Stomach (tissue), 9 donors: ENCODE data around the gene S100P. TPM values are rescaled to one million over a fixed set of nuclear protein-coding genes. Genes with fewer than 3 reads are reported as not detected.

Source experiments
- DNase-seq, 2 donors: peaks; one replicate each; pipeline versions ENCODE4 v3.0.0 to v3.0.0-alpha.2; 2013 to 2019
- H3K27ac ChIP-seq, 5 donors: fragments of 200-600 bp in 4 of 5; sonication (generic) in 4 of 5; one replicate each; pipeline ENCODE4 v1.5.1; 2013 to 2019; ENCODE audit warnings: mild to moderate bottlenecking in 1 of 5, moderate library complexity in 1 of 5
- H3K27me3 ChIP-seq, 3 donors: fragments of 200-600 bp; sonication (generic); one replicate each; pipeline ENCODE4 v1.5.1; 2017 to 2019; ENCODE audit warnings: mixed run types in 1 of 3
- H3K36me3 ChIP-seq, 4 donors: fragments of 200-600 bp; sonication (generic); 1 replicate in 3 of 4; 2 replicates in 1 of 4; pipeline ENCODE4 v1.5.1; 2016 to 2019
- H3K4me1 ChIP-seq, 4 donors: fragments of 200-600 bp; sonication (generic); one replicate each; pipeline ENCODE4 v1.5.1; 2016 to 2019
- H3K4me3 ChIP-seq, 4 donors: fragments of 200-600 bp; sonication (generic) in 3 of 4; one replicate each; pipeline ENCODE4 v1.5.1; 2016 to 2019; ENCODE audit warnings: mild to moderate bottlenecking in 1 of 4
- H3K9me3 ChIP-seq, 4 donors: fragments of 200-600 bp; sonication (generic); one replicate each; pipeline ENCODE4 v1.5.1; 2016 to 2019
- EP300 ChIP-seq: sonication (generic); formaldehyde crosslinking; IDR thresholded peaks from one replicate; pipeline ENCODE4 v1.6.1; 2017; ENCODE audit warnings: antibody characterized with exemption
- POLR2A ChIP-seq, 4 donors: fragments of 450-650 bp; IDR thresholded peaks; one replicate each; pipeline ENCODE4 v1.6.1; 2016; ENCODE audit warnings: antibody characterized with exemption in 4 of 4, control low read depth in 2 of 4, mild to moderate bottlenecking in 1 of 4, moderate library complexity in 1 of 4
- POLR2AphosphoS5 ChIP-seq, 3 donors: sonication (generic); formaldehyde crosslinking; IDR thresholded peaks; one replicate each; pipeline ENCODE4 v1.6.1; 2016; ENCODE audit warnings: antibody characterized with exemption in 3 of 3
- WGBS, 5 donors: extraction: QIAGEN DNeasy Blood & Tissue Kit in 3 of 5; methylation state at CpG; one replicate each; pipeline versions ENCODE4 v1.1.5 to v1.1.7; 2013 to 2018; 5-methylcytosine and 5-hydroxymethylcytosine counted together
- intact Hi-C: fragments of 100-400 bp; cut with DNase I; formaldehyde crosslinking; loops from one replicate; pipeline ENCODE4 v1.15.1; 2023; ENCODE audit warnings: low total_unique reads
- polyA plus RNA-seq, 3 donors: library from polyadenylated mRNA; stranded (reverse); fragments of 200-250 nt; gene quantifications; one replicate each; pipeline ENCODE4 v1.2.3, GENCODE V29; 2013
- total RNA-seq, 5 donors: library from RNA; depleted of rRNA; stranded (reverse); fragments of >200 nt; gene quantifications; one replicate each; pipeline versions ENCODE4 v1.1.0 to v1.2.3, GENCODE V29; 2014 to 2016
- TF ChIP-seq, protein P1 (sequence below), 7 experiments: fragments of 450-650 bp in 4 of 7; fragments of 200-600 bp in 3 of 7; sonication (generic) in 3 of 7; IDR thresholded peaks; one replicate each; pipeline ENCODE4 v1.5.1; 2016 to 2019; ENCODE audit warnings: antibody characterized with exemption in 7 of 7, control low read depth in 2 of 7, mild to moderate bottlenecking in 1 of 7
- donor health status: healthy with polysubstance abuse.
- donor health status: Bipolar disorder and iron deficiency.
- donor health status: healthy.

S100P gene
- total and polyA plus RNA-seq, 8 donors = 3.1 to 2,173 (median 142) TPM; not detected in 1

DNA sequence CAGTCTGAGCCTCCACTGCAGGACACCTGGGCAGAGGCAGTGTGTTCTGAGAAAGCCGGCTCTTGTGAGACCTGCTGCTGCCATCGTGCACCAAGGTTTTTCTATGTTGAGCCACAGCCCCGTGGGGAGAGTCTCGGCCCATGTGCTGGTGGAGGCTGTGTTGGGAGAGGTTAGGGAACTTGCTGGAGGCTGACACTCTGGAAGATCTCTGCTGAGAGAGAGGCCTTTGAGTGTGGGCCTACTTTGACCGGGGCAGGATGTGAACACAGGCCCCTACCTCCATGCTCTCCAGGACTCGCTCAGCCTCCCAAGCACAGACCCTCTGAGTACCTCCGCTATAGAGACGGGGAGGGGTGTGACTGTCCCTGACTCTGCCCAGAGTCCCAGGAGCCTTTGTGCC, 1.3 kb upstream of the S100P start:
- intact Hi-C loops = no loop called here
- Histone ChIP-seq H3K36me3 (peaks cover 0 to 8% (median 3%) of the 10 kb centered on the region in 4 donors), H3K4me1 (peaks cover 53 to 75% (median 63%) of the 10 kb centered on the region in 4 donors), H3K27me3 (no peaks in the 10 kb centered on the region), H3K27ac (peak overlapping the region; percentile 52 to 89 (median 79)), H3K9me3 (no peaks in the 10 kb centered on the region), H3K4me3 (peak overlapping the region in 1 of 4 donors; percentile 24)
- TF ChIP-seq, protein P1, sequence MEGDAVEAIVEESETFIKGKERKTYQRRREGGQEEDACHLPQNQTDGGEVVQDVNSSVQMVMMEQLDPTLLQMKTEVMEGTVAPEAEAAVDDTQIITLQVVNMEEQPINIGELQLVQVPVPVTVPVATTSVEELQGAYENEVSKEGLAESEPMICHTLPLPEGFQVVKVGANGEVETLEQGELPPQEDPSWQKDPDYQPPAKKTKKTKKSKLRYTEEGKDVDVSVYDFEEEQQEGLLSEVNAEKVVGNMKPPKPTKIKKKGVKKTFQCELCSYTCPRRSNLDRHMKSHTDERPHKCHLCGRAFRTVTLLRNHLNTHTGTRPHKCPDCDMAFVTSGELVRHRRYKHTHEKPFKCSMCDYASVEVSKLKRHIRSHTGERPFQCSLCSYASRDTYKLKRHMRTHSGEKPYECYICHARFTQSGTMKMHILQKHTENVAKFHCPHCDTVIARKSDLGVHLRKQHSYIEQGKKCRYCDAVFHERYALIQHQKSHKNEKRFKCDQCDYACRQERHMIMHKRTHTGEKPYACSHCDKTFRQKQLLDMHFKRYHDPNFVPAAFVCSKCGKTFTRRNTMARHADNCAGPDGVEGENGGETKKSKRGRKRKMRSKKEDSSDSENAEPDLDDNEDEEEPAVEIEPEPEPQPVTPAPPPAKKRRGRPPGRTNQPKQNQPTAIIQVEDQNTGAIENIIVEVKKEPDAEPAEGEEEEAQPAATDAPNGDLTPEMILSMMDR (IDR thresholded peaks at IDR 0.05) = no peak
- TF ChIP-seq POLR2AphosphoS5 (IDR thresholded peaks at IDR 0.05) (no peak), EP300 (no peak), POLR2A (IDR thresholded peaks at IDR 0.05) (no peak)
- WGBS, 5 donors = 80 to 88% (median 82%) methylated on average over 8 of the region's 8 CpGs
- DNase-seq = no peak

DNA sequence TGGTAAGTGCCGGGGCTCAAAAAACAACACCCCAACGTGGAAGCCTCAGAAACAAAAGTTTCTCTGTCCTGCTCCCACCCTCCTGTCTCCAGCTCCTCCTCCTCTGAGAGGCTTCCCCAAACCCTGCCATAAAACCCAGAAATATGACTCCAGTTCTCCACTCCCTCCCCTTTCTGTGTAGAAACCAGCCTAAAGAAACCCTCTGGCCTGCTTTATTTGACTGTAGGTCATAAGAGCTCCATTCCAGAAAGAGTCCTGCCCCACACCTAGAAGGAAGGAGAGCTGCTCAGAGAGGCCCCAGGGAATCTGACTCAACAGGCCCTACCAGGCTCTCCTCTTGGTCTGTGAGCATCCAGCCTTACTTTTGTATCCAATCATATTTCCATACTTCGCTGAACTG, 872 bp upstream of the S100P start:
- TF ChIP-seq, protein P1 (IDR thresholded peaks at IDR 0.05) = no peak
- no peak for TF ChIP-seq EP300
- TF ChIP-seq POLR2A (IDR thresholded peaks at IDR 0.05) = no peak
- TF ChIP-seq POLR2AphosphoS5 (IDR thresholded peaks at IDR 0.05) = no peak
- Histone ChIP-seq H3K9me3 (no peaks in the 10 kb centered on the region), H3K4me3 (peak overlapping the region in 1 of 4 donors; percentile 24), H3K36me3 (peaks cover 0 to 8% (median 3%) of the 10 kb centered on the region in 4 donors), H3K27ac (peak overlapping the region; percentile 52 to 89 (median 79)), H3K4me1 (peaks cover 51 to 74% (median 62%) of the 10 kb centered on the region in 4 donors), H3K27me3 (no peaks in the 10 kb centered on the region)
- intact Hi-C loops = no loop called here
- peak in 1 of 2 donors; percentile 67 for DNase-seq
- 68 to 75% (median 71%) methylated on average over 3 of the region's 3 CpGs for WGBS, 5 donors

DNA sequence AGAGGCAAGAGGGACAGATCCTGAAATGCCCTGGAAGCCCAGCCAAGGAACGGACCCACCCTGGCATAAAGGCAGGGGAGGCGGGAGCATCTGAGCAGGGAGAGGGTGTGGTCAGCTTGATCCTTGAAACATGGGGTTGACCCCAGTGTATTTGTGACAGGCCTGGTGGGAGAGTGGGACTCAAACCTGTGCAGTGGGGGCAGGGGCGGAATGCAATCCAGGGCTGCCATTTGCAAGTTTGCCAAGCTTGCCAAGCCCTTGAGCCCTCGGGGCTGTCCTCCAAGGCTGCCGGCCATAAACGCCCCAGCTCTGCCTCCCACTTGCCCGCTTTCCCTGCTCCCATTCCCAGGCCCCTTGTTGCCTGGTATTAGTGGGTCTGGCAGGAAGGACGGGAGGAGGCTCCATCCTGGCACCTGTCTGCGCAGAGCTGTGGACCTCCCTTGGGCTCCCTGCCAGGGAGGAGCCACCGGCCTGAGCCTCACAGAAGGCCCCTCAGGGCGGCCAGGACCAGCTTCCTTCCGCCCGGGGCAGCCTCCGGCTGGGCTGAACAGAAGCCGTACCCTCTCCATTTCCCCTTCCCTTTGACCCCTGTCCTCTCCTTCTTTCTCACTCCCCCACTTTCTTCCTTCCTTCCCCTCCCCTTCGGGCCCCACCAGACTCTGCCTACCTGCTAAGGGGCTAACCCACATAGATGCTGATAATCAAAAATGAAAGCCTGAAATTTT, 661 bp downstream of the S100P start:
- 52 to 67% (median 65%) methylated on average over 16 of the region's 16 CpGs for WGBS, 5 donors
- intact Hi-C loops = no loop called here
- TF ChIP-seq POLR2A (IDR thresholded peaks at IDR 0.05) = no peak
- TF ChIP-seq POLR2AphosphoS5 (IDR thresholded peaks at IDR 0.05) = peak in 1 of 3 donors; percentile 43
- peak in 1 of 2 donors; percentile 61 for DNase-seq
- H3K4me1 ChIP-seq = peaks cover 36 to 58% (median 47%) of the 10 kb centered on the region in 4 donors
- no peaks in the 10 kb centered on the region for H3K9me3 ChIP-seq
- H3K36me3 ChIP-seq = peaks cover 0 to 9% (median 4%) of the 10 kb centered on the region in 4 donors
- H3K27me3 ChIP-seq = no peaks in the 10 kb centered on the region
- peak overlapping the region; percentile 20 to 50 (median 43) for H3K4me3 ChIP-seq
- H3K27ac ChIP-seq = peak overlapping the region; percentile 72 to 89 (median 79)

DNA sequence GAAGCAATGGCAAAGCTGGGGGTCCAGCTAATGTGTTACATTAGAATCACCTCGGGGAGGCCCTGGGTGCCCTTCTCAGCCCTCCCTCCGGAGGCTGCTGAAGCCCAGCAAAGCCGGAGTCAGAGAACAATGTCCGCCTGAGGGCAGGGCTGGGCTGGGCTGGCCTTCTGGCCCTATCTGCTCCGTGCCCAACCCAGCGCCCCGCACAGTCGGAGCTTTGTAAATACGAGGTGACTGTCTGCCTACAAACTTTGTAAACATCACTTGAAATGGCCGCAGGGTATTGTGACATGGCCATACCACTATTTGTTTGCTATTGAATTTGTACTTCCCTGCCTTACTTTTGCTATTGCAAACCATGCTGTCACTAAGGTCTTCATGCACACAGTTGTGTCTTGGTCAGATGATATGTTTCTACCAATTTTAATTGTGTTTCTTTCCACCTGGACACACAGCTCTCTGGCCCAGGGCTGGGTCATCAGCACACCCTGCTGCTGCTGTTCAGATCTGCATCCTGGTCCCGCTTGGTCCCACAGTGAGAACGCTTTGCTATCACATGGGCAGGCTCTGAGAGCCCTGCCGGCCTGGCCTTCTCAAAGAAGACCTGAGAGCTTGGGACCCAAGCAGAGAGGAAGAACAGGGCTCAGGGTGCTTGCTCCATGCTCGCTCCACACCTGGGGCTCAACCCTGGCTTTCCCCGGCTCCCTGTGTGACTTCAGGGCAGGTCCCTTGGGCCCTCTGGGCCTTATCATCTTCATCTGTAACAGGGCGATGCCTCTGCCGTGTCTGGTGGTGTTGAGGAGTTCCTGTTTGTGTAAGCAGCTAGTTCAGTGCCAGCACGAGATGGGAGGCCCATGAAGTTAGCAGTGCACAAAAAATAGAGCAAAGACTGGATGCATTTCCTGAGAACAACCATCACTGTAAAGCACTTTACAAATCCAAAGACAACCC, 2.3 kb downstream of the S100P start:
- TF ChIP-seq, protein P1 (IDR thresholded peaks at IDR 0.05) = no peak
- TF ChIP-seq EP300 (no peak), POLR2AphosphoS5 (IDR thresholded peaks at IDR 0.05) (peak in 2 of 3 donors; percentile 71 to 75), POLR2A (IDR thresholded peaks at IDR 0.05) (no peak)

More for the DNA sequence above, 2.3 kb downstream of the S100P start:
- Histone ChIP-seq H3K4me3 (peak overlapping the region in 3 of 4 donors; percentile 39 to 50 (median 47)), H3K4me1 (peaks cover 20 to 43% (median 36%) of the 10 kb centered on the region in 4 donors), H3K27ac (peak overlapping the region; percentile 47 to 89 (median 81)), H3K9me3 (no peaks in the 10 kb centered on the region), H3K27me3 (no peaks in the 10 kb centered on the region), H3K36me3 (peaks cover 0 to 20% (median 12%) of the 10 kb centered on the region in 4 donors)
- peak; percentile 81 to 83 for DNase-seq
- intact Hi-C loops = no loop called here
- WGBS, 5 donors = 31 to 52% (median 40%) methylated on average over 17 to 18 of the region's 18 CpGs
